HL-60/S4 treated with phorbol 12-myristate 13-acetate at 8.2 ng/mL for 4 days and 3 days (cell line): ENCODE measurements around the gene UBAC2.
"Not testable (repeated sequence)": the region's sequence is repeated elsewhere in the genome, so short reads cannot be mapped to it uniquely, and the experiment has no call there.

ENCODE experiments used
- in situ Hi-C: fragments of 300-500 bp; cut with MboI; formaldehyde crosslinking; loops from 2 replicates; pipeline ENCODE4 v1.15.0; 2022; ENCODE audit warnings: low sequenced_read_pairs

Gene UBAC2

DNA sequence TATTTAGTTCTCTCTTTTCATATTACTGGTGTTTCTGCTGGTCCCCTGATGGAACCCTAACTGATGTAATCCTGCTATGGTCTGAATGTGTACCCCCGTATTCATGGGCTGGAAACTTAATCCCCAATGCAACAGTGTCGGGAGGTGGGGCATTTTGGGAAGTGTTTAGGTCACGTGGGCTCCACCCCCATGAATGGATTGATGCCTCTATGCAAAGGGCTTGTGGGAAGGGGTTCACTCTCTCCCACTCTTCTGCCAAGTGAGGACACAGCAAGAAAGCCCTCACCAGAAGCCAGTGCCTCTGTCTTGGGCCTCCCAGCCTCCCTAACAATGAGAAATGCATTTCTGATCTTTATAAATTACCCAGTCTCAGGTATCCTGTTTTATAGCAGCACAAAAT, 21.2 kb upstream of the UBAC2 start:
- in situ Hi-C loops = loop anchor here (5.0 kb wide), 1 partner anchor 88 kb away; no protein-coding TSS in a partner anchor

DNA sequence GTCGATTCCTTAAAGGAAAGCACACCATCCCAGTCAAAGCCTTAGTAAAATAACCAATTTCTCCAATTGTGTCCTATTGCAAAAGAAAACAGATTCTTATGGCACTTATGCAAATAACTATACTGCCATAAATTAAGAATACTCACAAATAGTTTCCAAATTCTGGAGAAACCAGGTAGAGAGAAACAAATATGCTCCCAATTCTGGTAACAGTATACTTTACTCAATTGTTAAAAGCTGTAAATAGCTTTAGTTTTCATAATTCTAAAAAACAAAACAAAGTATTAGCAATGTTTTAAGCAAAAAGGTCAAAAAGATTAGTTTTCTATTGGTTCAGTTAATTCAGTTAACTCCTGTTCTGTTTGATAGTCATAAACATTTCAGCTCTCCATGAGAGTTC, 18.2 kb upstream of the UBAC2 start:
- in situ Hi-C loops = no loop called here

DNA sequence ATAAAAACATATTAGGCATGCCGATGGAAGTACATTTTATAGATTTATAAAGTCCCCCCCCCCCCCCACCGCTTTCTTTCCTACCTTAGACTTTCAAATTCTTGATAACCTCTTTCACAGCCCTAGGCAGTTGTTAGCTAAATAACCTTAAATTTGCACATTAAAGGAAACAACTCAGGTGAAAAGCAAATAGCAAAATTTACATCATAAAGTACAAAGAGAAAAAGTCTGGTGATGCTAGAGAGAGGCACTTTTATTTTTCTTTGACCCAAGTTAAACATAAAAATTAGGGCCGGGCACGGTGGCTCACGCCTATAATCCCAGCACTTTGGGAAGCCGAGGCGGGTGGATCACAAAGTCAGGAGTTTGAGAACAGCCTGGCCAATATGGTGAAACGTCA, 15.0 kb upstream of the UBAC2 start:
- in situ Hi-C loops = no loop called here

DNA sequence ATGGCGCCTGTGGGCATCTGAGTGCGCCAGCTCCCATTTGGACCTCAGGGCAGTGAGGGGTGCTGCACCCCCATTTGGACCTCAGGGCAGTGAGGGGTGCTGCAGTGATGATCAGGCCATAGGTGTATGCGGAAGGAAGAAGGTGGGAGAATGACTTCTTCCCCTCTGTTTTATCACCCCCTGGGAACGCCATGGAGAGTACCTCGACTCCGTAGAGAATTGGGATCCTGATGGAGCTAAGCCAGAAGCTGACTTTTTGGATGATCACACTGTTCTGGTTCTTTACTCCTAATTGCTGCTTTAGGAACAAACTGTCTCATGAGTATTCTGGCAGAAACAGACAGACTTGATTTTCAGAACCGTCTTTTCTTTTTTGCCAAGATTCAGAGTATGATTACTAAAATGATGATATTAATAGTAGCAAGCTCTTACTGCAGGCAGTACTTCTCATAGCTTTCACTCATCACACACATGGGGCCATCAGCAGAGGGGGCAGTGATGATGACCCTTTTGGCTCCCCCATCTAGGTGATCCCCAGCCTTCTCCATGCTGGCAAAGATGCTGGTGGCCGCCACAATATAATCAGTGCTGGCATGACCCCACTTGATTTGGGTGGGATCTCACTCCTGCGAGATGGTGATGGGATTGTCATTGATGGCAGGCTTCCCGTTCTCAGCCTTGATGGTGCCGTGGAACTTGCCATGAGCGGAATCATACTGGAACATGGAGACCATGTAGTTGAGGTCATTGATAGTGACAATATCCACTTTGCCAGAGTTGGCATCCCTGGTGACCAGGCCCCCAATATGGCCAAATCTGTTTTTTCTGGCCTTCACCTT, 10.3 kb upstream of the UBAC2 start:
- in situ Hi-C loops = no loop called here

DNA sequence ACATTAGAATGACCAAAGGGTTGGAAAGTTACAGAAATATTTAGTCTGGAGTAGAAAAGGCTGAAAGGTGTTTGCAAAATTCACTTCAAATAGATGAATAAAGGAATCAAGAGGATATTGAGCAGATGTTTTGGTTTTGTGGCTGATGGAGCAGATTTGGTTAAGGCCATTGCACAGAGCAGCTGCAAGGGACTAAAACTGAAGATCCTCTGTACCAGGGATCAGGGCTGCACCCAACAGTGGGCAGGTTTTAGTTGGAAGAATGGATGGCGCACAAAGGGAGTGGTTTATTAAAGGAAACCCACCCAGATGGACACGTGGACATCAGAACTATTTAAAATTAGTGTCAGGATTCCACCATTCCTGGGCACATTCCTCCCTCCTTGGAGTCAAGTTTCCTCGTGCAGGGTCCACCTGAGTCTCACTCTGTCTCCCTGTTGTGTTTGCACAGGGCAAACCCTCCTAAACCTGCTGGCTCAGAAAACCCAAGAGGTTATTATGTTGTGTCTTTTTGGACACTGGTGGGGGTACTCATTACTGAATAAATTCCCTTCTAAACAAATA, 9.2 kb upstream of the UBAC2 start:
- in situ Hi-C loops = no loop called here

DNA sequence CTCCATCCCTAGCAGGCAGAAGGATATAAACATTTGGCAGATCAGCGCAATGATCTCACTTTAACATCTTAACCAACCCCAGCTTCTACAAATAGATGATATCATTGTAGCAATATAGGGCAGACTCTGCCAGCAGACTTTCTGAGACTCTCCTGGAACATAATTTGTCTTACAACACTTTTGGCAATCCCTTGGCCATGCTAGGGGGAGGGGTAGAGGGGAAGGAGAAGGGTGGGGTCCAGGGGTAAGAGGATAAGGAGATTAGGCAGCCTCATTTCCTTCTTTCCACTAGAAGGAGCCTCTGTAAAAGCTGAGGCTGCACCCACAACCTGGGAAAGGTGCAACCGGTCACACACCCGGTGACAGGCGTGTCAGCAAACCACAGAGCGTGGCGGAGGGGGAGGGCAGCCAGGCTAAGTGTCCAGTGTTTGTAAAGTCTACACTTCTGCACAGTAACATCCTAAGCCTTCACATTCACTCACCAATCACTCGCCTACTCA, 8.7 kb upstream of the UBAC2 start:
- in situ Hi-C loops = no loop called here

DNA sequence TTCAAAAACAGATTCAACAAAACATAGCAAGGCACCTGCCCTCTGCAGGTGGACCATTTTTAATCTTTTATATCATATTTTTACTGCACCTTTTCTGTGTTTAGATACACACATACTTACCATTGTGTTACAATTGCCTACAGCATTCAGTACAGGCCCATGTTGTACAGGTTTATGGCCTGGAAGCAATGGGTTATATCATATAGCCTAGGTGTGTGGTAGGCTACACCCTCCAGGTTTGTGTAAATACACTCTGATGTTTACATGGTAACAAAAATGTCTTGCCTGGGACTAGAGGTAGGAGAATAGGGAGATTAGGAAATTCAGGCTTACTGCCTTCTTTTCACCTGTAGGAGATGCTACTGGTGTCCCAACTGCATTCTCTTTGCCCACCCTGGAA, 8.2 kb upstream of the UBAC2 start:
- in situ Hi-C loops = no loop called here

DNA sequence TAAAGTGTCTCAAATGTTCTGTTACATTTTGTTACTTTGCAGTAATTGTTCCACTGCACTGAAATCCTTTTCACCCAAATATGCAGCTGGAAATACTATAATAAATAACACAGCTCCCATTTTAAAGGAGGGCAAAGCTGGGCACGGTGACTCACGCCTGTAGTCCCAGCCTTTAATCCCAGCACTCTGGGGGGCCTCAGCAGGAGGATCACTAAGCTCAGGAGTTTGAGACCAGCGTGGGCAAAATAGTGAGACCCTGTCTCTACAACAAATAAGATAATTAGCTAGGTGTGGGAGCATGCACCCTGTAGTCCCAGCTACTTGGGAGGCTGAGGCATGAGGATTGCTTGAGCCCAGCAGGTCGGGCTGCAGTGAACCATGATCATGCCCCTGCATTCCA, 7.5 kb upstream of the UBAC2 start:
- in situ Hi-C loops = no loop called here

DNA sequence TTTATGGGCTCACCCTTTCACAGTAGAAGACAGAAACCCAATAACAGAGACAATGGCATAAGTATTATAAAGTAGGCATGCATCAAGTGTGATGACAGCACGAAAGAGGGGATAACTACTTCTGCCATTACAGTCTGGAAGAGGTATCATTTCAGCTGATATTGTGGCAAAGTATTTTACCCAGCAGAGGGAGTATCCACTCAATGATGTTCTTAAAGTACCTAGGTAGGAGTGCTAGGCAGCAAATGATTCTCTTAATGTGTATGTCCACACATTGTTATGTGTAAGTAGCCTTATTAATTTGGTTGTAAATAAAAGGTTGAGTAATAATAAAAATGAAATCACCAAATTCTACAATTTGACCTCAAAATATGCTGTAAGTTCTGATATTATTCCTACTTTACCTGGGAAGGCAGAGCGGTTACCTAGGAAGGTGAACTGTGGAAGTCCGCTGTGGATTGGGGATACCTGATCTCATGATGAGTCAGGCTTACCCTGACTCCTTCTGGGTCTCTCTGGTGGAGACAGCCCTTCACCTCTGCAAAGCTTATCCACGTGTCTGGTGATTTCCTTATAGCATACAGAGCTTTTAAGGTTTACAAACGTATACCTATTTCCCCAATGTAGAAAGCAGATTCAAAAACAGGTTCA, 4.1 kb upstream of the UBAC2 start:
- in situ Hi-C loops = no loop called here

DNA sequence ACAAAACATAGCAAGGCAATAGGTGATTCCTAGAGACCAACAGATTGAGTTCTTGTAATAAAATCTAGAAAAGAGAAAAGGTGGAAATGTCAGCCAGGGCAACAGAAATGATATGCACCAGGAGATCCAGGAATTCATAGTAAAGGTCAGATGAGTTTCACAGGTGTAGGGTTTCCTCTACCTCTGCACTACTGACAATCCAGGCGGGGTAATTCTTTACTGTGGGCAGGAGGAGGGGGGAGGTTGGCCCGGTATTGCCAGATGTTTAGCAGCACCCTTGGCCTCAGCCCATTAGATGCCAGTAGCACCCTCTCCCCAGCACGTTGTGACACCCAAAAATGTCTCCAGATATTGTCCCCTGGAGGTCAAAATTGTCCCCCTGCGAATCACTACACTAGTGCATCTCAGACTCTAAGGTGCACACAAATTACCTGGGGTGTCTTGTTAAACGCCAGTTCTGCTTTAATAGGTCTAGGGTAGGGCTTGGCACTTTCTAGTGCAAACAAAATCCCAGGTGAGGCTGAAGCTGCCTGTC, 3.5 kb upstream of the UBAC2 start:
- in situ Hi-C loops = no loop called here

DNA sequence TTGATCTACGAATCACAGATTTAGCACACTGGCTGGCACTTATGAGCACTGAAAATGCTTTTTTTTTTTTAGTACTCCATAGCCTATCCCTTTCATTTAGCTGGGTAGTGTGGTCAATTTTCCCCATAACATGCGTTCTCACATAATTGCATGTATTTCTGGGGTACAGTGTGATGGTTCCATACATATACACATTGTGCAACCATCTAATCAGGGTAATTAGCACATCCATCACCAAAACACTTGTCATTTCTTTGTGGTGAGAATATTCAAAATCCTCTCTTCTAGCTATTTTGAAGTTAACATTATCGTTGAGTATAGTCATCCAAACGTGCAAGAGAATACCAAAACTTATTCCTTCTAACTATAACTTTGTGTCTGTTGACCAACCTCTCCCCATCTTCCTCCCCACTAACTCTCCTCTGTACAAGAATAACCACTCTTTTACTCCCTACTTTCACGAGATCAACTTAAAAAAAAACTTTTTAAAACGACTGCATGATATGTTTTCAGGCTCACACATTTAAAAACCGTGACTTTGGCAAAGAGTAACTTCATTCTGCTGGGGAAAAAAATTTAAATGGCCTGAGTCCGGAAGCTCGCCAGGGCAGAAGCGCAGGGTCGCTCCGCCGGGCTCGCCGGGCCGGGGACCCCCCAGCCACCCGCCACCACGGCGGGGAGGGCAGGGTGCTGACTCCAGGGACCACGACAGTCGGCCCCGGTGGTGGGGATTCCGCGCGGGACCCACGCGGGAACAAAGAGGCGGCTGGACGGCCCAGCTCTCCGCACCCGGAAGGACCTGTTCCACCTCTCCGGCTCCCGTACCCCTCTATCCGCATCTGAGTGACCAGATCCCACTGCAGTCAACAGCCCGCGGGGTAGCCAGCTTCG, 868 bp upstream of the UBAC2 start:
- in situ Hi-C loops = no loop called here

DNA sequence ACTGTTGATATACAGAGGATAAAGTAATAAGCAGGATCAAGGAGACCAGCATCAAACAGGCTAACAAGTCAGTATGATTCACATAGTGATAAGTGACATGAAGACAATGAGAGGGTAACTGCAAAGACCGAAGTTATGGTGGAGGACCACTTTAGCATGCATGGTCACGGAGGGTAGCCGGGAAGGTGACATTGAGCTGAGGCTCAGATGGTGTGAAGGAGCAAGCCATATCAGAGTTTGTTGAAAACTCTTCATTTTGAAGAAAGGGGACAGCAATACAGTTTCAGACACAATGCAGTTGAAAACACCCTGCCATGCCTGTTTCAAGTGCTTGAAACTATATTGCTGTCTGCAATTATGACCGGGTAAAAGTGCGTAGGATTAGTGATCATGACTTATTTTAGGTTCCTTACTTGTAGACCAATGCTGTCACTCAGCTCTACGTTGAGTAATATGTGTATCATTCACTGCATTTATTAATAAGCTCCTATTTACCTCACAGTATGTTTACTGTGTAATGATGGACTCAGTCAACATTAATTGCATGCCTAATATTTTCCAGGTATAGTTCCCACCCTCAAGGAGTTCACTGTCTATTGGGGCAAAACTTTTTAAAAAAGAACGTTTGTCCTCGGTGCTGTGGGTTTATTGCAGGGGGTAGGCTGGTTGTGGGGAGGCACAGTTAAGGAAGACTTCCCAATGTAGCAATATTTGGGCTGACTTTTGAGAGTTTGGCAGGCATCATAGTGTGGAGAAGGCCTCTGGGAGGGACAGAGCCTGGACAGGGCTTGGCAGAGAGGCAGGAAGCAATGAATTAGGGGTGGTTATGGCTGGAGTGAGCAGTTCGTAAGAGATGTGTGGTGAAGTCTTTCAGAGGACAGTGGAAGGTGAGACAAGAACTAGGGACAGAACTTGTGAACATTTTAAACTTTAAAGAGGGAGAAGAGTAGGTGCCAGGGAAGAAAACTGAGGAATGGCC, 3.2 kb downstream of the UBAC2 start:
- in situ Hi-C loops = no loop called here

DNA sequence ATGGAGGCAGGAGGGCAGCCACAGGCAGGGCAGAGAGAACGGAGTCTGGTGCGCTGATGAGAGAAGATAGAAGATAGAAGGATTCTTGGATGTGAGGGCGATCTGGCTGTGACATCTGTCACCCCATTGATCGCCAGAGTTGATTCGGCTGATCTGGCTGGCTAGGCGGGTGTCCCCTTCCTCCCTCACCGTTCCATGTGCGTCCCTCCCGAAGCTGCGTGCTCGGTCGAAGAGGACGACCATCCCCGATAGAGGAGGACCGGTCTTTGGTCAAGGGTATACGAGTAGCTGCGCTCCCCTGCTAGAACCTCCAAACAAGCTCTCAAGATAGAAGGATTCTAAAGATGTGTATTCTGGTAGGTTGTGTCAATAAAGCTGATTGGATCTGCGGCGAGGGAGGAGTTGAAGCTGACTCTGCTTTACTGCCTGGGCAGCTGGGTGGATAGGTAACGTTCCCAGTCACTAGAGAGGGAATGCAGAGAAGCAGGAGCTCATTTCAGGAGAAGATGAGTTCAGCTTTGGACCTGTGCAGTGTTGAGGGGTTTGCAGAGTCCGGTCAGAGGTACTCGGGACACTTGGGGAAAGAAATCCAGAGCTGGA, 5.1 kb downstream of the UBAC2 start:
- in situ Hi-C loops = no loop called here

DNA sequence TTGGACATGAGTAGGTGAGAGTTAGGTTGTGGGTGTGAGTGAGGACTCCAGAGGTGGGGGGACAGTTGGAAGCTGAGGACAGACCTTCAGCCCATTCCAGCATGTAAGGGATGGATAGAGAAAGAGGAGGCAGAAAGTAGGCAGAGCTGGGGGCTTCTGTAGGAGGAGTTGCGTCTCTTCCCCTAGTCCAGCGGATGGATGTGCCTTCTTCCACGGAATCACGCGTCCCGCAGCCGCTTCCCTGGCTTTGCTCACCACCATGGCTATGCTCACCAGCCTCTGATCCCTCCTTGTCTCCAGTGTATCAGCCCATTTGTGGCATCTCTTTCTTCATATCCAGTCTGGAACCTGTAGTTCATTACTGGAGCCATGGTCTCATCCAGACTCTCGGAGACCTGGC, 5.6 kb downstream of the UBAC2 start:
- in situ Hi-C loops = no loop called here

DNA sequence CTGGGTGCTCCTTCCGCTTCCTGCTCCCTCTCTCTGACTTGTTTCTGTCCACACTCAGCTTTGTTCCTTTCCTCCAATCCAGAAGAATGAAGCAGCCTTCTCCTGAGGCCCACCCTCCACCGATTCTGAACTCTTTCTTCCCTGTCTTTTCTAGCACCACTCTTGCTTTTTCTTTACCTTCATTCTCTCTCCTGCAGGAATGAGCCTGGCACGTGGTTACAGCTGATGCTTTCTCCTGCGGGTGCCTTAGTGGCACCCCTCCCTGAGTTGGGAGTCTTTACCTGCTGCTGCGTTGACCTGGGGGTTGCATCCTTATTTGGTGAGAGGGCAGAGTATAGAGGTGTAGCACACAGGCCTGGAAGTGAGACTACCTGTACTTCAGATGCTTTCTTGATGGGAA, 6.2 kb downstream of the UBAC2 start:
- in situ Hi-C loops = no loop called here

DNA sequence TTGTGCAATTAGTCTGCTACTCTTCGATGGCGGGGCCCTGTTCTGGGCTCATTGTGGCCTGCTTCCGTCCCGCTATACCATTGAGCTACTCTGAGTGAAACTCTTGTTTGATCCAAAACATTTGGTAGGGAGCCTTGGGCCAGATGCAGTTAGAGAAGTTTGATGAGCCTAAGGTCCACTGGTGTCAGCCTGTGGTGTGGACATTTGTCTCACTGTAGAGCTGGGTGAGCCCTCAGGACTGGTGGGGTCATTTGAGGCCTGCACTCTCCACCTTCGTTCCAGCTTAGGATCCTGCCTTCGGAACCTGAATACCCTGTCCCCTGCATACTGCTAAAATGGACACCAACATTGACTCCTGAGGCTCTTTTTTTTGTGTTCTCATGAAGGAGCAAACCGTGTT, 6.9 kb downstream of the UBAC2 start:
- in situ Hi-C loops = no loop called here

DNA sequence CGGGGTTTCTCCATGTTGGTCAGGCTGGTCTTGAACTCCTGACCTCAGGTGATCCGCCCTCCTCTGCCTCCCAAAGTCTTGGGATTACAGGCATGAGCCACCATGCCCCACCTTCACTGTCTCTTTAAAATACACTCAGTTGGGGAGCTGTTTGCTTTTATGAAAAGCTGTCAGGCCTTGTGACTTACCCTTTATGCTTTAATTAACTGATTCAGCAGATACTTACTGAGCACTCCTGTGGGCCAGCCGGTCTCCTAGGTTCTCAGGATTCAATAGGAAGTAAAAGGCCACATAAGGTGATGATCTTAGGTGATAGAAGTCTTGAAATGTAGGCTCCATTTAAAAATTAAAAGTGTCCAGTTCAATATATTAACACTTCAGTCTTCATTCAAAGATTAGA, 7.5 kb downstream of the UBAC2 start:
- in situ Hi-C loops = no loop called here

DNA sequence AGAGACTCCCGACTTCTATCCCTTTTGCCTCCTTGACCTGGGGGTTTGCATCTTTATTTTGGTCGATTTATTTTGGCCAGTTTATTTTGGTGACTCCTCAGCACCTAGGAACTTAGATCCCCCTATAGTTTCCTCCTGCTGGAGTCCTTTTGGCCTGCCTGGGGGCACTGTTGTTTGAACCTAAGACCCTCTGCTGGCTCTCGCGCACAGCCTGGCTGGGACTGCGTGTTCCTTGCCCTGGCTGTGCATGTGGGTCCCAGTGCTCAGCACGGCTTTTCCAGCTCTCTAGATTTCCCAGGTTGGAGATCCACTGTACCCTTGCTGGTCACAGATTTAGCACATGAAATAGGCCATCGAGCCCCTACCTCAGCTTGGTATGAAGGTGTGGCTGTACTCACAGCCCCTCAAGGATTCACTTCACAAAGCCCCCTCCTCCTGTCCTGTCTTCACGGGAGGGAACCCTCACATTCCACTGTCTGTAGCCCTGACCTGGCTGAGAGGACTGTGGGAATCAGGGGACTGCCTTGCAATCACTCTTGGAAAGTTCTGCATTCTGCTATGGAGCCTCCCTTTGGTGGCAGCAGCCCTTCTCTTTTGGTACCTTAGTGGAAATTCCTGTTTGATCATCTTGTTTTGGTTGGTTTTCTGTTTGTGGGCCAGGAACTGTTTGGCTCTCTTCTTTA, 8.3 kb downstream of the UBAC2 start:
- in situ Hi-C loops = no loop called here

DNA sequence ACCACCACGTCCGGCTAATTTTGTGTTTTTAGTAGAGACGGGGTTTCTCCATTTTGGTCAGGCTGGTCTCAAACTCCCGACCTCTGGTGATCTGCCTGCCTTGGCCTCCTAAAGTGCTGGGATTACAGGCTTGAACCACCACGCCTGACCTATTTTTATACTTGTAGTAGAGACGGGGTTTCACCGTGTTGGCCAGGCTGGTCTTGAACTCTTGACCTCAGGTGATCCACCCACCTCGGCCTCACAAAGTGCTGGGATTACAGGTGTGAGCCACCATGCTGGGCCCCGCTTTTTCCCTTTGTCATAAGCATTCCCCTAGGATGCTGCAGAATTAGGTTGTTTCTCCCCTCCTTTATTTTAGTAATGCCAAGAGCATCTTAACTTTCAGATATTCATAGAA, 10.0 kb downstream of the UBAC2 start:
- in situ Hi-C loops = not testable (repeated sequence)
